CD4-positive, alpha-beta T cell treated with Interleukin-6 for 4 hours (primary cell): ENCODE results near the gene GRIK4.
"Not testable (repeated sequence)": the region's sequence is repeated elsewhere in the genome, so short reads cannot be mapped to it uniquely, and the experiment has no call there.

Source experiments
- DNase-seq: peaks from one replicate; pipeline ENCODE4 v3.0.0-alpha.2; 2020; ENCODE audit warnings: mixed read lengths

The GRIK4 gene

GRCh38 chr11:120612513-120613263, 101.1 kb downstream of the GRIK4 start:
- DNase-seq = no peak

DNA sequence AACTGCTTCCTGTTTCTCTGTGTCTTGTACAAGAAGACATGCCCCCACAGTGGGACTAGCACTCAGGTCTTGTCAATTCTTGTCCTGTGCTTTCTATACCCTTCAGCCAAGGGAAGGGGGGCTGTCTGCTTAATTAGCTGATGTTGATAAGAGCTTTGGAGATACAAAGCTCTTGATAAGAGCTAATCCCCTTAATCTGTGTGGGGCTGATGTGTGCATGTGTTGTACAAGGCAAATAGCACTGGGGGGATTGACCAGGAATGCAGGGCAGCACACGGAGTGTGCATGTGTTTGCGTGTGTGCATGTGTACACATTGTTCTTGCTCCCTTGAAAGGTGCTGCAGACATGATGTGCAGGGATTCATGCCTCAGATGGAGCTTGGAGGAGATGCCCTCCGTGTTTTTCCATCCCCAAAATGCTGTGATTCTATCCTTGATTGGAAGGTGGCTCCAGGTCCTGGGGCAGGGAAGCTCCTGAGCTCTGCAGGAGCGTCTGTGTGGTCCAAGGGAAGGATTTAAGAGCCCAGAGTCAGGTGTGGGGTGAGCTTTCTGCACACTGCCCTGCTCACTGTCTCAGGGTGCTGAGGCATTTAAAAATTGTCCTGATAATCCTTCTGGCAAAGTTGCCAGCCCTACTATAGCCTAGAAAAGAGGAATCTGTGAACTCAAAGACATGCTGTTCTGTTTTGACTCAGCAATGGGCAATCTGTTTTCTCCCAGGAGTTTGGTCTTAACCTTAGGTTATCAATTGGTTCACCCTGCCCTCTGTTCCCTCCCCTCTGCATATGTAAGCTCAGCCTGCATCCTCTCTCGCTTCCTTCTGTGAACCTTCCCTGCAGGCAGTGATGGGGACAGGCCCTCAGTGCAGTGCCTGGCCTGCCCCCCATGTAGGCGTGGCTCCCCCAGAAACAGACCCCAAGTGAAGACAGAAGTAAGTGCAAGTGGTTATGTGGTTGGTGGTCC, 102.0 kb downstream of the GRIK4 start:
- no peak for DNase-seq

DNA sequence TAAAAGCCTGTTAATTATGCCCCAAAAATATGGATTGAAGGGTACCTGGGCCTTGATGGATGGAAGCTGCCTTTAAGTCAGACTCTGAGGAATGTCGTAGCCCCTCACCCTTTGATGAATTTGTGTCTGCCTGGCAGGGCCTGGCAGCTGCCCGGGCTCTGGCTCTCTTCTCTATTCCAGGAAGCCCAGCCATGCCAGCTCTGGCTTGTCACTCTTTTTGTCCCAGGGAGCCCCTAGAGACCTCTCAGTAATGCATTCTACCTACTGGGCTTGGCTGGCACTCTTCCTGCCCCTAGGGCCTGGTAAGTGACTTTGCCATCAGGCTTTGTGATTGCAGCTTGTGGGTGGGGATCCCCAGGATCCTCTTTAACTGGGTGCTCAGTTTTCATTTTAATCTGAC, 103.8 kb downstream of the GRIK4 start:
- no peak for DNase-seq

DNA sequence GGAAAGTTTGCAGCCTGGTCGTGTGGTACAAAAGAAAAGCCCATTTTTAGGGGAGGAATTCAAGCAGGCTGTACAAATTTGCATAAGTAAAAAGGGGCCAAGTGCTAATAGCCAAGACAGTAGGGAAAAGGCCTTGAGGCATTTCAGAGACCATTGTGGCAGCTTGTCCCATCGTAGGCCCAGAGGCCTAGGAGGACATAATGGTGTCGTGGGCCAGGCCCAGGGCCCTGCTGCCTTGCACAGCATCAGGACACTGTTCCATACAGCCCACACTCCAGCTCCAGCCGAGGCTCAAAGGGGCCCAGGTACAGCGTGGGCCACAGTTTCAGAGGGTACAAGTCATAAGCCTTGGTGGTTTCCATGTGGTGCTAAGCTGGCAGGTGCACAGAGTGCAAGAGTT, 106.9 kb downstream of the GRIK4 start:
- no peak for DNase-seq

DNA sequence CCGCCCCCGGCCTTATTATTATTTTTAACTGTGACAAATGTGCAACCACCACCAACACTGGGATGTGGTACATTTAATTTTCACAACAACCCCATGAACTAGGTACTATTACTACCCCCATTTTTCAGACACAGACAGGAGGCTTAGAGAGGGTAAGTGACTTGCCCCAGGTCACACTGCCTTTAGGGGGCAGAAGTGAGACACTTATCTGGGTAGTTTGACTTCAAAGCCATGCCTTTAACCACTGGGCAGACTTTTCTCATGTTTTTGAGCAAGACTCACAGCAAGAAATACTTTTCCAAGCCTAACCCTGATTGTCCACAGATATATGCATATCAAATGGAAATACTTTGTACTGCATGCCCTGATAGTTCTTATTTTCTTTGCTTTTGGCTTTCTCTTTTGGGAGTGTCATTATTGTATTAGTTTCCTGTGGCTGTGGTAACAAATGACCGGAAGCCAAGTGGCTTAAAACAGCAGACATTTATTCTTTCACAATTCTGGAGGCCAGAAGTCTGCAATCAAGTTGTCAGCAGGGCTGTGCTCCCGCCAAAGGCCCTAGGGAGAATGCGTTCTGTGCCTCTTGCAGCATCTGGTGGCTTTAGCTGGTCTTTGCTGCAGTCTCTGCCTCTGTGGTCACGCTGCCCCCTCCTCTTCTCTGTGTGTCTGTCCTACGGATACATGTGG, 110.8 kb downstream of the GRIK4 start:
- DNase-seq = no peak

DNA sequence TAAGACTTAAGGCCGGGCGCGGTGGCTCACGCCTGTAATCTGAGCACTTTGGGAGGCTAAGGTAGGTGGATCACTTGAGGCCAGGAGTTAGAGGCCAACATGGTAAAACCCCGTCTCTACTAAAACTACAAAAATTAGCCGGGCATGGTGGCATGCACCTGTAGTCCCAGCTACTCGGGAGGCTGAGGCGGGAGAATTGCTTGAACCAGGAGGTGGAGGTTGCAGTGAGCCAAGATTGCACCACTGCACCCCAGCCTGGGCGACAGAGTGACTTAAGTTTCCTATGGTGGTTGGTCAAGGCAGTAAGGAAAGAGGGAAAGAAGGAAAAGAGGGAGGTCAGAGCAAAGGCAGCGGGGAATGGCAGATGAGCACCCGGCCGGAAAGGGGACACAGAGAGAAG, 113.4 kb downstream of the GRIK4 start:
- DNase-seq = not testable (repeated sequence)

GRCh38 chr11:120625565-120625964, 114.0 kb downstream of the GRIK4 start:
- no peak for DNase-seq

DNA sequence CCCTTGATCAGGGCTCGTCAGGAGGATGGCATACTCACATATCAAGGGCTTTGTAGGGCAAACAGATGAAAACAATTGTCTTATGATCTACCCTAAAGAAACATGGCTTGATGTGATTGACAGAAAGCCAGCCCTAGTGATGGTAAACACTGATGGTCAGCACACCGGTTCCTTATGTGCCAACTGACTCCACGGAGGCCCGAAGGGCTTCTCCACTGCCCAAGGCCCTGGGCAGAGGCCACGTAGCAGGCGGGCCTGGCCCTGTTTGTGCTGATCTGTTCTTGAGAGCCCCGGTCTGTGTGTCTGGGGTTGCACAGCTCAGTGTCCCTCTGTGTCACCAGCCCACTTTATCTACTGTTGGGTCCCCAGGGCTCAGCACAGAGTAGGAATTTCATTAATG, 115.2 kb downstream of the GRIK4 start:
- DNase-seq = no peak

DNA sequence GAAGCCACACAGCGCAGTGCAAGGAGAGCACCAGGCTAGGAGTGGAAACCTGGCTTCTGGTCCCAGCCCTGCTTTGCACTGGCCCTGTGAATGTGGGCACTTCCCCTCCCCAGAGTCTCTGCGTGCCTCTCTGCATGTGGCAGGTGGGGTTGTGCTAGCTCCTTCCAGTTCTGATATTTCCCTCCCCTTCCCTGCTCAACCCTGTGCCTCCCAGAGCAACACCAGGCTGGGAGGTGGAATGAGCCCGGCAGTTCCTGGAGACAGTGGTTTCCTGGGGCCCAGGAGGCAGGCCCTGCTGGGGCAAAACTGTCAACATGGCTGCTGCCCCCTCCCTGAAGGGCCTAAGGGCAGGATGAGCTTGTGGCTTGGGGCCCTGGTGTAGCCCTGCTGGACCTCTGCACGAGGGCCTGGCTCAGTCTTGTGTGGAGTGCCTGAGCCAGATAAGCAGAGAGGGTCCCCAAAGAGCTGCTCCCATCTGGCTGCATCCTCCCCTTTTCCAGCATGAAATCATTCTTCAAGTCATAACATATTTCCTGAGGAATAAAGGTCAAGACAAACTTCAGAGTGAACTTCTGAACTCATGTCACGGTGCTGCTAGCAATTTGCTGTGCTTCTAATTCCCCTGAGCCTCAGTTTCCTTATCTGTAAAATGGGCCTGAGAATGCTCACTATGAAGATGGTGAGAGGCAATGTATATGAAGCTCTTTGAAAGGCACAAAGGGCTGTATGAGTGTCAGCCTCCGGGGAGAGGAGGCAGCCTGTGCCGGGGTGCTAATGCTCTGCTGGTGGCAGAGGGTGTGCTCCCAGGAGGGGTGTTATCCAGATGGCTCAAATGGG, 116.0 kb downstream of the GRIK4 start:
- no peak for DNase-seq

- no peak for DNase-seq
Measured at GRCh38 chr11:120629407-120630080, 118.0 kb downstream of the GRIK4 start.

- no peak for DNase-seq
Measured at GRCh38 chr11:120630122-120630521, 118.6 kb downstream of the GRIK4 start.

- no peak for DNase-seq
Measured at GRCh38 chr11:120632579-120632978, 121.0 kb downstream of the GRIK4 start.

GRCh38 chr11:120633616-120634393, 122.3 kb downstream of the GRIK4 start:
- DNase-seq = no peak

DNA sequence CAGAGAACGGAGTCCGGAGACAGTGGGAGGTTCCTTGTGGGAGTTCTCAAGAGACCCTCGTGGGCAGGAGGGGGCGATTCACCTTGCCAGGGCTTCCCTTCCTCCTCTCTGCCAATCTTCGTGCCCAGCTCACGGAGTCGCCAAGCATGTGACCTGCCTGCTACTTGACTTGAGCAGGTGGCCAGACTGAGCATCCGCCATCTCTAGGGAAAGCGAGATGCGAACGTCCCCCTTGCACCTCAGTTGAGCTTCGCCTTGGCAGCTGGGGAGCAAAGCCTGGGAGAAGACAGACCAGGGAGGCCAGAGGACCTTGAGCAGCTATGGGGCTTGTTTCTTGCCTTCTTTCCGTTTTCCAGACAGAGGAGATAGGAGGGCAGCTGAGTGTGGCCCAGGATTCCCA, 123.2 kb downstream of the GRIK4 start:
- DNase-seq = no peak

DNA sequence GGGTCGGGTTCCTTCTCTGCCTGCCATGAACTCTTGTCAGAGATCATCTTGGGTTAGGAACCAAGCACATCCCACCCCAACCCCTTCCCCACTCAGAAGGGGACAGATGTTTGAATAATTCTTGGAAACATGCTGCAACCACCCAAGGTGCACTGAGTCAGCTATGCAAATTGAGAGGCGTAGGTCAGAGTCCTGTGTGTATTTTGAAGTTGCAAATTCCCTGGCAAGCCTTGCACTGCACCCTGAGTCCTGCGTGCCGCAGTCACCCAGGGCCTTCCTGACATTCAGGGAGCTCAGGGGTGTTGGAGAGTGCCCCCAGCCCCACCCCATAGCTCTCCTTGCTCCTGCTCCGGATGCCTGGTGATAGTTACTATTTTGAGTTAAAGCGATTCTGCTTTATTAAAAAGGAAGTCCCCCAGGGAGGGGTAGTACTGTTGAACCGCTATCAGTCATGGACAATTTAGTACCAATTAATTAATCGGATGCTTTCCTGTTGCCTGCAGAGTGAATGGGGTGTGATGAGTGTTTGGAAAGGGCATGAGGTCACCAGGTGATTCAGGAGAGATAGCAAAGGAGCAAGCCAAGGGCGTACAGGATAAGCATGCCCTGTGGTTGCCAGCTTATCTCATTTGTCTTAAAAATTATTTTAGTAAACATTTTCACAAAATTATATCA, 123.7 kb downstream of the GRIK4 start:
- no peak for DNase-seq

DNA sequence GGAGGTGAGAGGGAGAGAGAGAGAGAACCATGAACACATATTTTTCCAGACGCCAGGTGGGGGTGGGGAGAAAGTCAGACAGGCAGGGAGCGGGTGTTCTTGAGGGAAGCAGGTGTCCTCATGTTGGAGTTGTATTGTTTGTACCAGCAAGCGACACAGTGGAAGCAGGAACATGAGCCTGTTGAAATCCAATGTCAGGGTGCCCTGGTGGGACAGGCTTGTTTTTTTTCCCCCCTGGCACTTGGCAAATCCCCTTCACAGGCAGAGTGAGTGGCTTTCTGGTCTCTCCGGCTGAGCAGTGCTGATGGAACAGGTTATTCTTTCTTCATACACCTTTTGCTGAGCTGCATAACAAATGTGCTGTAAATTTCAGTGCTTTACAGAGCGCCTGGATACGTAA, 125.6 kb downstream of the GRIK4 start:
- no peak for DNase-seq

DNA sequence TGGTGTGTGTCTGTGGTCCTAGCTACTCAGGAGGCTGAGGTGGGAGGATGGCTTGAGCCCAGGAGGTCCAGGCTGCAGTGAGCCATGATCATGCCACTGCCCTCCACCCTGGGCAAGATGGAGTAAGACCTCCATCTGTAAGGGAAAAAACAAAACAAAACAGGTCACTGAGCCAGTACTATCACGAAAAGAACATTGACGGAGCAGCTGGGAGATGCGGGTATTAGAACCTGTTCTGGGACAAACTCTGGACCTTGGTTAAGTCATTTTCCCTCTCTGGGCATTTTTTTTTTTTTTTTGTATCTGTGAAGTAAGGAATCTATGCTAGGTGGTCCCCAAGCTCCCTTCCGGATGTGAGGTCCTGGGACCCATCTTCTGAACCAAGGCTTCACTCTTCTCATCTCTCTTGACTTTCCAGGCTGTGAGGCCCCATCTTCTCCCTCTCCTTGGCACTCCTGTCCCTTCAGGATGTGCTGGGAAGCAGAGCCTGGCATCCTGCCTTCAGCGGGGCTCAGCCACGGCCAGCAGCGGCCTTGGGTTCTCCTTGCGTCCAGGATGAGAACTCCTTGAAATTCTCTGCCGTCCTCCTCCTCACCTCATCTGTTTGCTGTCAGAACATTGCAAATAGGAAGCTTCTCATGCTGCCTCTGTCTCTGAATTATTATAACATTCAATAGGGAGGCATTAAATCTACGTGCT, 130.8 kb downstream of the GRIK4 start:
- no peak for DNase-seq

- no peak for DNase-seq
Measured at GRCh38 chr11:120643284-120643683, 131.7 kb downstream of the GRIK4 start.

DNA sequence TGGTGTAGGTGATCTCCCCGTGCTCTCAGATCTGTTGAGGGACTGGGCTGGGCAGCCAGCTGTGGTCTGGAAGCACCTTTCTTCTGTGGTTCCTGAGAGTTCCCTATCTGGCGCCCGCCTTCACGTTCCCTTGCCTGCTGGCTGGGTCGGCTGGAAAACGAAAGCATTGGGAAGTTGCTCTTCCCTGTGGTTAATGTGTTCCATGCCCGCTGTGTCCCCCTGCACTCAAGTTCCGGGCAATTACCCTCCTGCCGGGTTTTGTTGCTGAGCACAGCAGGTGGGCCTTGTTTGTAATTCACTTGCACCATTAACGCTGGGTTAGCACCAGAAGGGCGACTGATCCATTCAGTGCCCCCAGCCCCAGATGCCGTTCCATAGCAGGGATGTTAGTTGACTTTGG, 134.1 kb downstream of the GRIK4 start:
- no peak for DNase-seq

- no peak for DNase-seq
Measured at GRCh38 chr11:120646206-120646605, 134.7 kb downstream of the GRIK4 start.
